Lower leg skin (tissue), 4 donors: ENCODE results near the gene TARDBP. TPM values are rescaled to one million over a fixed set of nuclear protein-coding genes. Genes with fewer than 3 reads are reported as not detected.

Source experiments
- DNase-seq, 2 donors: peaks; one replicate each; pipeline ENCODE4 v3.0.0-alpha.2; 2019; ENCODE audit warnings: low spot score in 2 of 2
- H3K4me3 ChIP-seq: fragments of 200-600 bp; sonication (generic); 2 replicates; pipeline ENCODE4 v1.5.1; 2017; ENCODE audit warnings: mild to moderate bottlenecking, low read depth; ENCODE audit not compliant: poor library complexity, severe bottlenecking
- POLR2A ChIP-seq, 2 donors: fragments of 450-650 bp; IDR thresholded peaks; one replicate each; pipeline ENCODE4 v1.6.1; 2016 to 2017; ENCODE audit warnings: antibody characterized with exemption in 2 of 2, mild to moderate bottlenecking in 1 of 2, moderate library complexity in 1 of 2
- WGBS, 2 donors: methylation state at CpG; one replicate each; pipeline ENCODE4 v1.1.5; 2018; 5-methylcytosine and 5-hydroxymethylcytosine counted together
- intact Hi-C: fragments of 100-400 bp; cut with DNase I; formaldehyde crosslinking; loops from one replicate; pipeline ENCODE4 v1.15.0; 2023; ENCODE audit warnings: low total_unique reads
- total RNA-seq, 4 donors: library from RNA; depleted of rRNA; stranded (reverse); fragments of >200 nt; gene quantifications; one replicate each; pipeline ENCODE4 v1.1.0, GENCODE V29; 2016
- TF ChIP-seq, protein P1 (sequence below), 3 donors: fragments of 450-650 bp; IDR thresholded peaks; one replicate each; pipeline ENCODE4 v1.5.1; 2016; ENCODE audit warnings: antibody characterized with exemption in 3 of 3, mild to moderate bottlenecking in 3 of 3, moderate library complexity in 2 of 3

Gene TARDBP
- total RNA-seq, 4 donors from 2014 or later, result 63.5 to 169 (median 125) TPM

DNA sequence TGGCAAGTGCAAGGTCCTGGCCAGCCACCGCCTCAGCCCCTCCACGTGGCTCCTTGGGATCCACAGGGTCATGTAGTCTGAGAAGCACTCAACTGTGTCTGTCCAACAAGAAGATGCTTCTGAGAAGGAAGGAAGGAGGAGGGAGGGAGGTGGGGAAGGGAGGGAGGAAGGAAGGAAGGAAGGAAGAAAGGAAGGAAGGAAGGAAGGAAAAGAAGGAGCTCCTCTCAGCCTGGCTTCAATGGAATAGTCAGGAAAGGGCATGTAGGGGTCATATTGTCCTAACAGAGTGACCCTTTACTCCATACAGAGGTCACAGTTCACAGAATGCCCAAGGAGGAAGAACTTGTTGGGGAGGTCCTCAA is 42.5 kb upstream of the TARDBP start:
- TF ChIP-seq, protein P1, sequence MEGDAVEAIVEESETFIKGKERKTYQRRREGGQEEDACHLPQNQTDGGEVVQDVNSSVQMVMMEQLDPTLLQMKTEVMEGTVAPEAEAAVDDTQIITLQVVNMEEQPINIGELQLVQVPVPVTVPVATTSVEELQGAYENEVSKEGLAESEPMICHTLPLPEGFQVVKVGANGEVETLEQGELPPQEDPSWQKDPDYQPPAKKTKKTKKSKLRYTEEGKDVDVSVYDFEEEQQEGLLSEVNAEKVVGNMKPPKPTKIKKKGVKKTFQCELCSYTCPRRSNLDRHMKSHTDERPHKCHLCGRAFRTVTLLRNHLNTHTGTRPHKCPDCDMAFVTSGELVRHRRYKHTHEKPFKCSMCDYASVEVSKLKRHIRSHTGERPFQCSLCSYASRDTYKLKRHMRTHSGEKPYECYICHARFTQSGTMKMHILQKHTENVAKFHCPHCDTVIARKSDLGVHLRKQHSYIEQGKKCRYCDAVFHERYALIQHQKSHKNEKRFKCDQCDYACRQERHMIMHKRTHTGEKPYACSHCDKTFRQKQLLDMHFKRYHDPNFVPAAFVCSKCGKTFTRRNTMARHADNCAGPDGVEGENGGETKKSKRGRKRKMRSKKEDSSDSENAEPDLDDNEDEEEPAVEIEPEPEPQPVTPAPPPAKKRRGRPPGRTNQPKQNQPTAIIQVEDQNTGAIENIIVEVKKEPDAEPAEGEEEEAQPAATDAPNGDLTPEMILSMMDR (IDR thresholded peaks at IDR 0.05), result no peak
- TF ChIP-seq POLR2A (IDR thresholded peaks at IDR 0.05), result no peak
- no peak for DNase-seq
- H3K4me3 ChIP-seq, result no peak overlapping the region
- 60 to 64% methylated on average over 2 of the region's 2 CpGs for WGBS, 2 donors
- intact Hi-C loops, result no loop called here

DNA sequence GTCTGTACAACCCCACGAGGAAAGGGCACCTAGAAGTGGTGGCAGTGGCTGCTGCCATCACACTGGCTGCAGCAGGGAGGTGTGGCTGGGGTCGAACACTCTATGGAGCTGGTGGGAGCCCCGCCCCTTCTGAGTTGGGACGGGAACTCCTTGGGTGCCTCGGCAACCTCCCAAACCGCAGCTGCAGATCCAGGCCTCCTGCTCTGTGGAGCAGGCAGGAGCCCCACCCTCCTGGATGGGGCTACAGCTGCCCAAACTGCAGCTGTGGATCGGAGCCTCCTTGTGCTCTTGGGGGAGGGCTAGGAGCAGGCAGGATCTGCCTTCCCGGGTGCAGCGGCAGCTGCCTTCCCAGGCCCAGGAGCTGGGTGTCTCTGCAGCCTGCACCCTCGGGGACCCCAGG is 38.9 kb upstream of the TARDBP start:
- WGBS, 2 donors, result 8 to 31% methylated on average over 5 to 10 of the region's 10 CpGs
- no peak for DNase-seq
- intact Hi-C loops, result no loop called here
- H3K4me3 ChIP-seq, result no peak overlapping the region
- no peak for TF ChIP-seq POLR2A (IDR thresholded peaks at IDR 0.05)
- TF ChIP-seq, protein P1 (IDR thresholded peaks at IDR 0.05), result no peak

DNA sequence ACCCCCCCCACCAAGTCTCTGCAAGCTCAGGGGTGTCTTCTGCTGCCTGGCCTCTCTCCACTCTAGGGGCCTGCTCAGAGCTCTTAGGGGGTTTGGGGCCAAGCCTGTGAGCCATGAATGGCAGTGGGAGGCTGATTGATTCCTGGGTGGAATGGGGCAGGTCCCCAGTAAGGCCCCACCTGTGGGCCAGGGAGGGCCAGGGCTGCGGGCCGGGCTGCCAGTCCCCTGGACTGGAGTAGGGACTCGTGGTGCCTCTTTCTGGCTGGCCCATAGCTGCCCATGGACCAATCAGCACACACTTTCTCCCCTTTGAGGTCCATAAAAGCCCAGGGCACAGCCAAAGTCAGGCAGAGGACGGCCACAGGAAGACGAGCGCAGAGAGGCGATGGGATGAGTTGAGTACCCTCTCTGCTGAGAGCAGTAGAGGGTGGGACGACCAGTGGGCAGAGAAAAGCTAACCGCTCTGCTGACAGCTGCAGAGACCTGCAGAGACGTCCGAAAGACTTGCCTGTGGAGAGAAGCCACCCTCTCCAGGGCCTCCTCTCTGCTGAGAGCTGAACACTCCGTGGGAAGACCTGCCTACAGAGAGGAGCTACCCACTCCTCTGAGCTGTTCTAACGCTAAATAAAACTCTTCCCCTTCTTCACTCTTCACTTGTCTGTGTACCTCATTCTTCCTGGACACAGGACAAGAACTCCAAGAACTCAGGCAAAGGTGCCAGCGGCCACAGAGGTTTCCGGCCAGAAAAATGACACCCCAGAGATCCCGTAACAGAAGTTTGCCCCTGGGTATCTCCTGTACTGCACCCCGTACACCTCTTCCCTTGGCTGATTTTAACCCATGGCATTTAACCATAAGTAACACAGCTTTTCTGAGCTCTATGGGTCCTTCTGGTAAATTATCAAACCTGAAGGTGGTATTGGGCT is 38.2 kb upstream of the TARDBP start:
- TF ChIP-seq, protein P1 (IDR thresholded peaks at IDR 0.05), result no peak
- TF ChIP-seq POLR2A (IDR thresholded peaks at IDR 0.05), result no peak
- 69 to 75% methylated on average over 17 of the region's 17 CpGs for WGBS, 2 donors
- DNase-seq, result no peak
- intact Hi-C loops, result no loop called here
- no peak overlapping the region for H3K4me3 ChIP-seq

- WGBS, 2 donors, result 27 to 28% methylated on average over 19 of the region's 19 CpGs
- intact Hi-C loops, result no loop called here
- peak; percentile 72 to 92 for DNase-seq
- no peak overlapping the region for H3K4me3 ChIP-seq
- TF ChIP-seq, protein P1 (IDR thresholded peaks at IDR 0.05), result no peak
- TF ChIP-seq POLR2A (IDR thresholded peaks at IDR 0.05), result no peak
These were observed 36.7 kb upstream of the TARDBP start for GRCh38 chr1:10975567-10976326.

DNA sequence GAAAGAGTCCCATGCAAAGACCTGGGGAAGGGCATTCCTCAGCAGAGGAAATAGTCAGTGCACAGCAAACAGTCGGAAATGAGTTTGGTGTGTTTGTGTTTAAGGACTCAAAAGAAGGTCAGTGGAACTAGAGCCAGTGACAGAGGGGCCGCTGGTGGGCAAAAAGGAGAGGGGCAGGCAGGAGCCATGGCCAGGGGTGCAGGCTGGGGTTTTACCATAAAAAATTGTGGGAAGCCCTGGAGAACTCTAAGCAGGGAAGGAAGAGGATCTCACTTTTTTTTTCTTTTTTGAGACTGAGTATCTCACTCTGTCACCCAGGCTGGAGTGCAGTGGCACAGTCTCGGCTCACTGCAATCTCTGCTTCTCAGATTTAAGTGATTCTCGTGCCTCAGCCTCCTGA is 33.7 kb upstream of the TARDBP start:
- no peak for DNase-seq
- intact Hi-C loops, result no loop called here
- WGBS, 2 donors, result 66 to 77% methylated on average over 4 of the region's 4 CpGs
- H3K4me3 ChIP-seq, result no peak overlapping the region
- TF ChIP-seq, protein P1 (IDR thresholded peaks at IDR 0.05), result no peak
